ENCODE results near the gene ACOT9. TPM values are rescaled to one million over a fixed set of nuclear protein-coding genes. Genes with fewer than 3 reads are reported as not detected.

ACOT9 gene
- total and polyA plus RNA-seq, 2 experiments from 2014 or later, result 28.5 to 34.3 TPM

- ATAC-seq, result no peak
- Histone ChIP-seq H3K27me3 (ENCODE audit: insufficient read depth) (no peaks in the 10 kb centered on the region), H4K20me1 (replicated peaks; ENCODE audit: insufficient read depth) (no peaks in the 10 kb centered on the region), H3K27ac (ENCODE audit: low read depth) (peak overlapping the region; percentile 92), H3K4me3 (peak overlapping the region; percentile 9; the same call in 1 of the 2 replicates), H3K36me3 (ENCODE audit: insufficient read depth) (no peaks in the 10 kb centered on the region), H3K9me2 (ENCODE audit: insufficient read depth) (0 out of 2 replicates have a peak, but pooled peaks cover 5% of the 10 kb centered on the region), H3K4me1 (ENCODE audit: insufficient read depth) (peaks cover 3% of the 10 kb centered on the region; the same call in 1 of the 2 replicates), H3K79me2 (replicated peaks; ENCODE audit: insufficient read depth) (no peaks in the 10 kb centered on the region), H3F3A (replicated peaks; ENCODE audit: low read depth) (no peaks in the 10 kb centered on the region), H3K4me2 (peak overlapping the region; percentile 64), H2AFZ (no peak overlapping the region)
- H3K27me3 Mint-ChIP-seq (ENCODE audit: insufficient read depth, low read depth, poor library complexity), result no peaks in the 10 kb centered on the region
- no peaks in the 10 kb centered on the region for H3K9me3 Mint-ChIP-seq
- peaks cover 18% of the 10 kb centered on the region for H3K4me1 Mint-ChIP-seq
- H3K4me3 Mint-ChIP-seq, result no peak overlapping the region
- no peak for DNase-seq (ENCODE audit: low spot score)
- no peak overlapping the region; the same call in 1 of the 2 replicates for H3K27ac Mint-ChIP-seq
- H3K36me3 Mint-ChIP-seq (ENCODE audit: low read depth), result peaks cover 5% of the 10 kb centered on the region; the same call in 2 of the 3 replicates
- TF ChIP-seq ETS1 (IDR thresholded peaks at IDR 0.05) (no peak), ZNF114 (CRISPR knock-in tag; IDR thresholded peaks at IDR 0.05) (no peak), REST (IDR thresholded peaks at IDR 0.05; ENCODE audit: unreplicated experiment) (no peak), STAT1 (IDR thresholded peaks at IDR 0.05; ENCODE audit: unreplicated experiment) (no peak), EZH2 (IDR thresholded peaks at IDR 0.05; ENCODE audit: low read depth, unreplicated experiment) (no peak), CREB1 (CRISPR knock-in tag; IDR thresholded peaks at IDR 0.05; ENCODE audit: low read depth) (no peak), JUNB (IDR thresholded peaks at IDR 0.05; ENCODE audit: unreplicated experiment) (no peak)
Measured at GRCh38 chrX:23659339-23659738, 83.7 kb downstream of the ACOT9 start.

GRCh38 chrX:23656684-23657083 is 86.4 kb downstream of the ACOT9 start:
- 0 out of 2 replicates have a peak, but pooled peaks cover 4% of the 10 kb centered on the region for H3K9me2 ChIP-seq (ENCODE audit: insufficient read depth)
- no peak overlapping the region for H3K4me2 ChIP-seq
- H3K27me3 Mint-ChIP-seq (ENCODE audit: insufficient read depth, low read depth, poor library complexity), result no peaks in the 10 kb centered on the region
- no peak overlapping the region for H3K4me3 ChIP-seq
- H3F3A ChIP-seq (replicated peaks; ENCODE audit: low read depth), result no peaks in the 10 kb centered on the region
- no peak for ATAC-seq
- no peak for DNase-seq (ENCODE audit: low spot score)
- no peak overlapping the region for H2AFZ ChIP-seq
- no peak overlapping the region for H3K4me3 Mint-ChIP-seq
- peaks cover 18% of the 10 kb centered on the region for H3K4me1 Mint-ChIP-seq
- H3K36me3 Mint-ChIP-seq (ENCODE audit: low read depth), result peaks cover 16% of the 10 kb centered on the region; the same call in 2 of the 3 replicates
- H3K79me2 ChIP-seq (replicated peaks; ENCODE audit: insufficient read depth), result no peaks in the 10 kb centered on the region
- H3K4me1 ChIP-seq (ENCODE audit: insufficient read depth), result peaks cover 3% of the 10 kb centered on the region; the same call in 1 of the 2 replicates
- 0 out of 3 replicates have a peak, but pooled peaks cover 4% of the 10 kb centered on the region for H3K9me3 Mint-ChIP-seq
- H3K27ac ChIP-seq (ENCODE audit: low read depth), result no peak overlapping the region
- H3K36me3 ChIP-seq (ENCODE audit: insufficient read depth), result no peaks in the 10 kb centered on the region
- H3K27ac Mint-ChIP-seq, result no peak overlapping the region
- H4K20me1 ChIP-seq (replicated peaks; ENCODE audit: insufficient read depth), result no peaks in the 10 kb centered on the region
- H3K27me3 ChIP-seq (ENCODE audit: insufficient read depth), result no peaks in the 10 kb centered on the region
- TF ChIP-seq CREB1 (CRISPR knock-in tag; IDR thresholded peaks at IDR 0.05; ENCODE audit: low read depth) (no peak), POLR2AphosphoS5 (IDR thresholded peaks at IDR 0.05; ENCODE audit: low read depth) (no peak), ZNF114 (CRISPR knock-in tag; IDR thresholded peaks at IDR 0.05) (no peak), JUNB (IDR thresholded peaks at IDR 0.05; ENCODE audit: unreplicated experiment) (no peak), EZH2phosphoT487 (IDR thresholded peaks at IDR 0.05; ENCODE audit: unreplicated experiment) (no peak), EZH2 (IDR thresholded peaks at IDR 0.05; ENCODE audit: low read depth, unreplicated experiment) (no peak), NANOG (IDR thresholded peaks at IDR 0.05; ENCODE audit: borderline replicate concordance) (no peak), ETS1 (IDR thresholded peaks at IDR 0.05) (no peak), REST (IDR thresholded peaks at IDR 0.05; ENCODE audit: unreplicated experiment) (no peak), CTCF (conservative IDR thresholded peaks at IDR 0.05; ENCODE audit: low read depth in 2 of 2) (no peak)
